IPS-18a (cell line): ENCODE results near the gene SLC34A1.
"Not testable (repeated sequence)": the region's sequence is repeated elsewhere in the genome, so short reads cannot be mapped to it uniquely, and the experiment has no call there.

Experiments
- H3K27ac ChIP-seq: one replicate; pipeline ENCODE4 v1.5.1; 2013; ENCODE audit warnings: low read length
- H3K27me3 ChIP-seq: one replicate; pipeline ENCODE4 v1.6.1; 2013; ENCODE audit warnings: mild to moderate bottlenecking, low read length; ENCODE audit not compliant: control insufficient read depth, insufficient read depth
- H3K36me3 ChIP-seq: one replicate; pipeline ENCODE4 v1.6.1; 2013; ENCODE audit warnings: low read depth, low read length; ENCODE audit not compliant: control insufficient read depth
- H3K4me1 ChIP-seq: one replicate; pipeline ENCODE4 v1.6.1; 2013; ENCODE audit warnings: low read depth, low read length; ENCODE audit not compliant: control insufficient read depth
- H3K4me3 ChIP-seq: one replicate; pipeline ENCODE4 v1.5.1; 2013; ENCODE audit warnings: low read length
- H3K9ac ChIP-seq: one replicate; pipeline ENCODE4 v1.6.1; 2013; ENCODE audit warnings: mild to moderate bottlenecking, low read length, moderate library complexity
- H3K9me3 ChIP-seq: one replicate; pipeline ENCODE4 v1.6.1; 2013; ENCODE audit warnings: low read depth, low read length; ENCODE audit not compliant: control insufficient read depth

The SLC34A1 gene

DNA sequence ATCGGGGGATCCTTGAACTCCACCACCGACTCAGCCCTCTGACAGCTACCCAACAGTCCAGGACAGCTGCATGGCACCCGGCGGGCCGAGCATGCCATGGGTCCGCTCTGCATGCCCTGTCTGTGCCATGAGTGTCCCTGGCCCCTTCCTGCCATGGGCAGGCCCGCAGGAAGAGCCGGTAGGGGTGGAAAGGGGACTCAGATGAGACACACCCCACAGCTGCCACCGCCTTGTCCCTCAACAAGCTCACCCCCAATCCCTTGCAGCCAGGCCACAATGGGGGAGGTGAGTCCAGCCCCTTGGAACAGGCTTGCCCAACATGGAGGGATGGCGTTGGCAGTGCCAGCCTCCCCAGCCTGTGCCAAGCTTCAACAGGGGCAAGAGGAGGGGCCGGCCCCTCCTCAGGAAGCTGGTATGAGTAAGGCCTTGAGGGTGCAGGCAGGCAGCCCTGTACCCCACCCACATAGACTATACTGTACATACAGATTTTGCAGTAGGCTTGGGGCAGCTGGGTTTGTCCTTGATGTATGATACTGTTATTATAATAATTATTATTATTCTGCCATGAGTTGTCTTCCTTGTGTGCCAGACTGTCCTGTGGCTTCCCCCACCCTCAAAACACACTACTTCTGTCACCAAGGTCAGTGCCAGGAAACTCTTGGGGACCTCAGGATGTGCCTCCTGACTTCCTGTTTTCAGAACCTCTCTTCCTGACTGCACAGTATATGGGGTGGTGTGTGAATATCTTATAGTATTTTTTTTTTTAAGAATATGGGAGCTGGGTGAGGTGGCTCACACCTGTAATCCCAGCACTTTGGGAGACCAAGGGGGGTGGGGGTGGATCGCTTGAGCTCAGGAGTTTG lies 12.0 kb upstream of the SLC34A1 start:
- H3K27me3 ChIP-seq: peaks cover 15% of the 10 kb centered on the region
- no peak overlapping the region for H3K4me3 ChIP-seq
- H3K9me3 ChIP-seq: no peaks in the 10 kb centered on the region
- peaks cover 17% of the 10 kb centered on the region for H3K4me1 ChIP-seq
- no peaks in the 10 kb centered on the region for H3K36me3 ChIP-seq
- H3K9ac ChIP-seq: no peak overlapping the region
- no peak overlapping the region for H3K27ac ChIP-seq

DNA sequence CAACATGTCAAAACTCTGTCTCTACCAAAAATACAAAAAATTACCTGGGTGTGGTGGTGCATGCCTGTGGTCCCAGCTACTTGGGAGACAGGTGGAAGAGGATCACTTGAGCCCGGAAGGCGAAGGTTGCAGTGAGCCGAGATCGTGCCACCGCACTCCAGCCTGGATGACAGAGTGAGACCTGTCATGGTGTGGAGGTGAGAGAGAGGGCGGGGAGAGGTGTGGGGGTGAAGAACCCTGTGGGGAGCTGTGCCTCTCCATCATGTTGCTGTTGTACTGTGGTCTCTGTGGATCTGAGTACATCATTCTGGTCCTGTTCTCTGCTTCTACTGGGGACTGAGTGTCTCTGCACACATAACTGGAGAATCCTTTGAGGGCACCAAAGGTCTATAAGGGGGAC lies 11.3 kb upstream of the SLC34A1 start:
- Histone ChIP-seq H3K4me3 (no peak overlapping the region), H3K27me3 (peaks cover 8% of the 10 kb centered on the region), H3K9me3 (no peaks in the 10 kb centered on the region), H3K9ac (no peak overlapping the region), H3K27ac (no peak overlapping the region), H3K36me3 (no peaks in the 10 kb centered on the region), H3K4me1 (peaks cover 20% of the 10 kb centered on the region)

DNA sequence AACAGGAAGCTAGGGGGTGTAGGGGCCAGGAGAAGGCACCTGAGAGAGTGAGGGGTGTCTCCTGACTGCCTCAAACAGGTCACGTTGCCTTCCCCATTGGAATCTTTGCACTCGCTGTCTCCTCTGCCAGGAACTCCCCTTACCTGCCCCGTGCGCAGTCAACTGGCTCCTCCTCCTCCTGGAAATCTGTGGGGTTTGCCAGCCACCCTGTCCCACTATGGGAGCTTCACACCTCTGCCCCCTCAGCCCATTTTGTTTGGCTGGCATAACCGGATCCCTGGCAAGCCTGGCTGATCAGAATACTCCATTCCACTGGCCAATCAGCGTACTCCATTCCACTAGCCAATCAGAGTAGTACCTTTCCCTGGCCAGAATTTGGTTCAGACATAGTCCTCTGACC lies 10.4 kb upstream of the SLC34A1 start:
- Histone ChIP-seq H3K9me3 (no peaks in the 10 kb centered on the region), H3K27ac (no peak overlapping the region), H3K27me3 (no peaks in the 10 kb centered on the region), H3K4me3 (no peak overlapping the region), H3K36me3 (no peaks in the 10 kb centered on the region), H3K9ac (no peak overlapping the region), H3K4me1 (peaks cover 20% of the 10 kb centered on the region)

DNA sequence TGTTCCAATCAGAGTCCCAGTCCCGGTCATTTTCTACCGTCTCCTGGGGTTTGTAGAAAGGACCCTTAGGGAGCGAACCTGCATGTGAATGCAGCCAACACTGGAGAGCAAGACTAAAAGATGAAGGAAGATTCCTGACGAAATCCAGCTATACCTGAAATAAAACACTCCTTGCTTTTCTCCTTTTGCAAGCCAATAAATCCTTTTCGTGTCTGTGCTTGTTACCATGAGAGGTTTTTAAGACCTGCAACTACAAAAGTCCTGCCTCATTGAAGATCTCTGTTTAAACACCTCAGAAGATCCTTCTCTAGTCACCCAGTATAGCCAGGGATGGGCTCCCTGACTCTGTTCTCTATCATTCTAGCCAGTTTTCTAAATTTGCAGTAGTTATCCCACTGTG lies 10.0 kb upstream of the SLC34A1 start:
- Histone ChIP-seq H3K4me3 (no peak overlapping the region), H3K36me3 (no peaks in the 10 kb centered on the region), H3K4me1 (peaks cover 20% of the 10 kb centered on the region), H3K27me3 (no peaks in the 10 kb centered on the region), H3K27ac (no peak overlapping the region), H3K9me3 (no peaks in the 10 kb centered on the region), H3K9ac (no peak overlapping the region)

DNA sequence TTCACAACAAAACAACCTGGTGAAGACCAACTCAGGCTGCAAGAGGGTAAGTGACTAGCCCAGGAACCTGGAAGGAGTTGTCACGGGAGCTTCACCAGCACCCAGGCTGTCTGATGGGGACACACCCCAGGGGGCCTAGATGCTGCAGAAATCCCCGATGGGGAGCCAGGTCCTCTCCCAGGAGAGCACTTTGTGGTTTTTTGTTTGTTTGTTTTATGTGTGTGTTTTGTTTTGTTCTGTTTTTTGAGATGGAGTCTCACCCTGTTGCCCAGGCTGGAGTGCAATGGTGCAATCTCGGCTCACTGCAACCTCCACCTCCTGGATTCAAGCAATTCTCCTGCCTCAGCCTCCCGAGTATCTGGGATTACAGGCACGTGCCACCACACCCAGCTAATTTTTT lies 8.7 kb upstream of the SLC34A1 start:
- H3K4me1 ChIP-seq: peaks cover 15% of the 10 kb centered on the region
- H3K9ac ChIP-seq, H3K36me3 ChIP-seq, H3K27me3 ChIP-seq, H3K4me3 ChIP-seq, H3K27ac ChIP-seq, H3K9me3 ChIP-seq: not testable (repeated sequence)

DNA sequence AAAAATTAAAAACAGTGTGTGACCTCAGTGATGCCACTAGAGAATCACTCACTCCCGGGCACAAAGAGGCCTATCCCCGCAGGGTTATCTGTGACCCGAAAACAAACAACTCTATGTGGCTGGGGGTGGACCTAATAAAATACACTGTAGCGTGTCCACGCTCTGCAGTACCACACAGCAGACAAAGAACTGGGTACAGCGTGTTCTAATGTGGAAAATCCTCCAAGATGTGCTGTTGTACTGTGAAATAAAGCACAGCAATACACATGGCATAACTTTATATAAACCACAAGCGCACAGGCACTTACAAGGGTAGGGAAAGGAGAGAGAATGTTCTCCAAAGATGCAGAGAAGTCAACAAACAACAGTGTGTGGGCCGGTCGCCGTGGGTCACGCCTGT lies 8.1 kb upstream of the SLC34A1 start:
- Histone ChIP-seq H3K9ac (no peak overlapping the region), H3K27me3 (no peaks in the 10 kb centered on the region), H3K9me3 (no peaks in the 10 kb centered on the region), H3K4me3 (no peak overlapping the region), H3K4me1 (peaks cover 15% of the 10 kb centered on the region), H3K27ac (no peak overlapping the region), H3K36me3 (no peaks in the 10 kb centered on the region)

DNA sequence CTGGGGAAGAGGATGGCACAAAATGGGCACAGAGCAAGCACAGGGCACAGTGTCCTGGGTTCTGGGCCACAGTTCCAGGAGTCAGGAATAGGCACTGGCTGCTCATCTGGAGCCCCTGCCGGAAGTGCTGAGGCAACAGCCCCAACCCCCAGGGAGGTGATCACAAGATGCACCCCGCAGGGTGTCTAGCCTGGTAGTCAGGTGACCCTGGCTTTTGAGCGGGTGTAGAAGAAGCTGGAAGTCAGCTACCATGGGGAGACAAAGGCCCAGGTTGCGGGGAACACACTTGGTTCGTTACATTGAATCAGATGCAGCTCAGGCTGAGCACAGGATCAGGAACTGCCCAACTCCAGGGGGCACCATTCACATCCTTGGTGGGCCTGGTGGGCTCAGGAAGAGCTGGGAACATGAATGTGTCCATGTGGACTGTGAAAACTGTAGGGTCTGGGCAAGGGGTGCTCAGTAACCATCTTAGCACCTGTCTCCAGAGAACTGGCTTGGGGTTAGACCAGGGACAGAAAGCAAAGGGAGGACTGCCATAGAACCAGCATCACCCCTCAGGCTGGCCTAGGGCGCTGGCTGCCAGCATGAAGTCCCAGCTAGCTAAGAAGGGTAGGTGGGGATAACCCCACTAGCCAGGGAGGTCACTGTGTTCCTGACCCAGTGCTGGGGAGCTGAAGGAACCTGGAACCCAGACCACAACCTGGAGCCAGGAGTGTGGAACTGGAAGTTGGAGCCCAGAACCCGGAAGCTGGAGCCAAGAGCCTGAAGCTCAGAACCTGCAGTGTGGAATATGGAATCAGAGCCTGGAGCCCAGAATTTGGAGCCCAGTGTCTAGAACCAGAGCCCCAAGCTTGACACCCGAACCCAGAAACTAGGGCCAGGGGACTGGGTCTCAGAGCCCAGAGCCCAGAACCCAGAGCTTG lies 6.1 kb upstream of the SLC34A1 start:
- no peak overlapping the region for H3K9ac ChIP-seq
- no peak overlapping the region for H3K27ac ChIP-seq
- peaks cover 12% of the 10 kb centered on the region for H3K4me1 ChIP-seq
- H3K36me3 ChIP-seq: no peaks in the 10 kb centered on the region
- H3K9me3 ChIP-seq: no peaks in the 10 kb centered on the region
- no peak overlapping the region for H3K4me3 ChIP-seq
- no peaks in the 10 kb centered on the region for H3K27me3 ChIP-seq

DNA sequence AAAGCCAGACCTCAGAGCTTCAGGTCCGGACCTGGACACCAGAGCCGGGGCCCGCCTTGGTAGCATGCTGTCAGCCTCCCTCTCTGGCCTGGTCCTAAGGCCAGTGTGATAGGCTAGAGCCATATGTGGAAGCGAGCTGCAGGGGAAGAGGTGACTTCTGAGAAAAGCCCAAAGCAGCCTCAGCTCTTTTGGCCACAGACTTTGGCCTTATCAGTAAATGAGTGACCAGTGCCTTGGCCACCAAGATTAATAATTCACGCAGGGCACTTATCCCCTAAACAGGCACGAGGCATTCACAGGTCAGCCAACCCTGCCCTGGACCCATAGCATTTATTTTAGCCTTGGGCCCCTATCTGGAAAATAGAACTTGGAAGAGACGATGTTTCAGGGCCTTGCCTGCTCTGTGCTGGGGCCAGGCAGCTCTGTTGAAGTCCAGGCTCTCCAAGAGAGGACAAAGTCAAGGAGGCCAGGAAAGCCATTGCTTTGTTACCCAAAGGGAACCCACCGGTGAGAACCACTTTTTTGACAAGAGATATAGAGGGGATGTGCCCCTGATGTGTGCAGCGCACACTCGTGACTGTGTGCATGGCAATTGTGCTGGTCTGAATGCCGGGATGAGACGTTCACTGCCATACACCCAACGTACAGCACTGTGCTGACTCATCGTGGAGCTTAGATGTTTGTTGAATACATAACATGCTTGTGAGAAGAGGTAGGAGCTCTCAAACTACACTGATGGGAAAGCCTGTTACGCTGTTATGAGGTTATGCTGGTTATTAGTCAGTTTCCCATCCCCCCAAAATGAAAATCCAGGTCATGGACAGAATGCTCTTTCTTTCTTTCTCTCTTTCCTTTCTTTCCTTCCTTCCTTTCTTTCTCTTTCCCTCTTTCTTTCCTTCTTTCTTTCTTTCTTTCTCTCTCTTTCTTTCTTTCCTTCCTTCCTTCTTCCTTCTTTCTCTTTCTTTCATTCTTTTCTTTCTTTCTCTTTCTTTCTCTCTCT lies 5.0 kb upstream of the SLC34A1 start:
- Histone ChIP-seq H3K27me3 (no peaks in the 10 kb centered on the region), H3K9ac (no peak overlapping the region), H3K27ac (no peak overlapping the region), H3K9me3 (no peaks in the 10 kb centered on the region), H3K4me3 (no peak overlapping the region), H3K36me3 (no peaks in the 10 kb centered on the region), H3K4me1 (peaks cover 5% of the 10 kb centered on the region)

DNA sequence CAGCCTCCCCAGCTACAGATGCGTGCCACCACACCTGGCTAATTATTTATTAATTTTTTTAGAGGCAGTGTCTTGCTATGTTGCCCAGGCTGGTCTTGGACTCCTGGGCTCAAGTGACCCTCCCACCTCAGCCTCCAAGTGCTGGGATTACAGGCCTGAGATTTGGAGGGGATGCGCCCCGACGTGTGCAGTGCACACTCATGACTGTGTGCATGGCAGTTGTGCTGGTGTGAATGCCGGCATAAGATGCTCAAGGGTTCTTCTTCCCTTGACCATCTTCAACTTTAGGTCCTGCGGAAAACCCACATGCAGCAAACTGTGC lies 3.5 kb upstream of the SLC34A1 start:
- Histone ChIP-seq H3K9ac (no peak overlapping the region), H3K4me1 (peaks cover 3% of the 10 kb centered on the region), H3K9me3 (no peaks in the 10 kb centered on the region)

DNA sequence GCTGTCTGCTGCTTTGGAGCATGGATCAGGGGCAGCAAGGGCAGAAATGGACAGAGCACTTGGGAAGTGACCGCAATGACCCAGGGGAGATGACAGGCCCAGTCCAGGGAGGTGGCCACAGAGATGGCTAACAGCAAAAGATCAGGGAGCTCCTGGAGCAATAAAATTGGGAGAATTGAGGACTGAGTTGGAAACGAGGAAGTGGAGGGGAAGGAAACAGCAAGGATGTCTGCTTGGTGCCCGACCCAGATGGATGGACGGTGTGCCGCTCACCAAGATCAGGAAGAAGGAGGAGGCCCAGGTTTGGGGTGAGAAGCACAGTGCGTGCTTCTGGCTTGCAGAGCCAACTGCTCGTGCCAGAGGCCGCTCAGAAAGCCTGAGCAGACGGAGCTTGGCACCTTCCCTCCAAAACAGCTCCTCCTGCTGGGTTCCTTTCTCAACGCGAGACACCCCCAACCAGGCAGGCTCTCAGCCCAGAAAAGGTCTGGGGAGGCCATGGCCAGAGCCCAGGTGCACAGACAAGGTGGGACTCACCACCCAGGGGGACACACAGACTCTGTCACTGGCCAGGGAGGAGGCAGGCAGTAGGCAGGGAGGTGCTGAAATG lies 1.7 kb upstream of the SLC34A1 start:
- no peaks in the 10 kb centered on the region for H3K27me3 ChIP-seq
- peaks cover 3% of the 10 kb centered on the region for H3K4me1 ChIP-seq
- H3K9me3 ChIP-seq: no peaks in the 10 kb centered on the region
- H3K9ac ChIP-seq: no peak overlapping the region
- H3K36me3 ChIP-seq: no peaks in the 10 kb centered on the region
- H3K4me3 ChIP-seq: no peak overlapping the region
- H3K27ac ChIP-seq: no peak overlapping the region

More for the DNA sequence above, 3.5 kb upstream of the SLC34A1 start:
- H3K4me3 ChIP-seq: no peak overlapping the region
- no peak overlapping the region for H3K27ac ChIP-seq
- no peaks in the 10 kb centered on the region for H3K36me3 ChIP-seq
- no peaks in the 10 kb centered on the region for H3K27me3 ChIP-seq

DNA sequence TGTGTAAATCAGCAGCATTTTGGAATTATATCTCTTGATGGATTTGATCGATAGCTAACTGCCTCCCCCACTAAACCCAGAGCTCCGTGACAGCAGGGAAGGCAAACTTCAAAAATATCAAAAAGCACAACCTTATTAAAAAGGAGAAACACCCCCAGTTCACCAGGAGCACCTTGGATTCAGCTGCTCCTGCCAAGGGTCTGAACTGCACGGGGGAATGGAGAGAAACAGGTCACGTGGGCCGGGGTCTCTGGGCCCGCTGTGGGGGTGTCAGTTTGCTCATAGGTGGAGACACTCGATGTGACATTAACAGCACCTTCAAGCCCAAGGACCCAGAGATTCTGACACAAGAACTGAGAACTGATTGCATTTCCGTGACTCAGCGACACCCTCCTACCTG lies 1.1 kb upstream of the SLC34A1 start:
- no peaks in the 10 kb centered on the region for H3K27me3 ChIP-seq
- H3K4me1 ChIP-seq: no peaks in the 10 kb centered on the region
- H3K9me3 ChIP-seq: no peaks in the 10 kb centered on the region
- no peak overlapping the region for H3K27ac ChIP-seq
- no peaks in the 10 kb centered on the region for H3K36me3 ChIP-seq
- H3K4me3 ChIP-seq: no peak overlapping the region
- no peak overlapping the region for H3K9ac ChIP-seq
